ENCODE measurements around the gene TSC22D1. TPM values are rescaled to one million over a fixed set of nuclear protein-coding genes. Genes with fewer than 3 reads are reported as not detected.
"Not testable (repeated sequence)": the region's sequence is repeated elsewhere in the genome, so short reads cannot be mapped to it uniquely, and the experiment has no call there.

The TSC22D1 gene
- total RNA-seq, 1 donor from 2014 or later = 225 TPM

DNA sequence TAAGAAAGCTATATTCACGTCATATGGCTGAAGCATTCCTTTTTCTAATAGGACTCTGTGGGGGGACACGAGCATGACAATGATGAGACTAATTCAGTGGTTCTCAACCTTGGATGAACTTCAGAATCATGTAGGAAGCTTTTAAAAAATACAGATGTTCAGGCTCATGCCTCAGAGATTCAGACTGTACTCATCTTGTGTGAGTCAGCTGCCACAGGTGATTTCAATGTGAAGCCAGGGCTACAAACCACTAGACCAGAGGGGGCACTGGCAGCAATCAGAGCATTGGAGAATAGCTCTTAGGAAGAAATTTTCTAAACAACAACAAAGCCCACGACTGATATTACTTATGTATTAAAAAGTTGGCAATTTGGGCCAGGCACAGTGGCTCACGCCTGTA, 110.8 kb downstream of the TSC22D1 start:
- ATAC-seq = no peak
- intact Hi-C loops (cut with DNase I) = no loop called here
- no peak for DNase-seq (ENCODE audit: low spot score)

GRCh38 chr13:44464471-44464870, 111.7 kb downstream of the TSC22D1 start:
- ATAC-seq = no peak
- no peak for DNase-seq (ENCODE audit: low spot score)
- intact Hi-C loops (cut with DNase I) = no loop called here

DNA sequence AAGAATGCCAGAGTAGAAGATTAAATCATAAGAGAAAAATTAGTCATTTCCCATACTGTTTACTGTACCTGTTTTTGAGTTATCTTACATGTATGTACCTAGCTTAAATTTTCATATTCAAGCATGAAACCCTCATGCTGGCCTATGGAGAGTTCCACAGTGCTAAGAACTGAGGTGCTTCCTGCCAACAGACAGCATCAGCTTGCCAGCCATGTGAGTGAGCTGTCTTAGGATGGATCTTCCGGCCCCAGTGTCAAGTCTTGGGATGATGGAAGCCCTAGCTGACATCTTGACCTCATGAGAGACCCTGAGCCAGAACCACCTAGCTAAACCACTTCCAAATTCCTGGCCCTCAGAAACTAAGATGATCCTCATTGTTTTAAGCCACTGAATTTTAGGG, 112.4 kb downstream of the TSC22D1 start:
- intact Hi-C loops (cut with DNase I) = no loop called here
- DNase-seq (ENCODE audit: low spot score) = no peak
- ATAC-seq = no peak

DNA sequence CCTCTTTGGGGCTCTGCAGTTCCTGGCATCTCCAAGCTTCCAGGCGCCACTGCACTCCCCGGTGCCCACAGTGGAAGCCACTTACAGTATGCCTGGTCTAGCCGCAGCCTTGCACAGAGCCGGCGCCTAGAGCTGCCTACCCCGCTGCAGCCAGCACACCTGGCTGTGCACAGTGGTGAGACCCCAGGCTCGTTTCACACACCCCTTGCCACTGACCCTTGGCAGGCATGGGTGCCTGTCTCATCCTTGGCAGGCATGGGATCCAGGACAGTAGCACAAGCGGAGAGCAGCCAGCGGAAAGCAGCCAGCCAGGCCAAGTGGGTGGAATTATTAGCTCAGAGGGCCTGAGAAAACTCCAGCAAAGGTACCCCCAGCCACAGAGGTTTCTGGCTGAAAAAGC, 116.5 kb downstream of the TSC22D1 start:
- no peak for ATAC-seq
- intact Hi-C loops (cut with DNase I) = no loop called here
- no peak for DNase-seq (ENCODE audit: low spot score)

DNA sequence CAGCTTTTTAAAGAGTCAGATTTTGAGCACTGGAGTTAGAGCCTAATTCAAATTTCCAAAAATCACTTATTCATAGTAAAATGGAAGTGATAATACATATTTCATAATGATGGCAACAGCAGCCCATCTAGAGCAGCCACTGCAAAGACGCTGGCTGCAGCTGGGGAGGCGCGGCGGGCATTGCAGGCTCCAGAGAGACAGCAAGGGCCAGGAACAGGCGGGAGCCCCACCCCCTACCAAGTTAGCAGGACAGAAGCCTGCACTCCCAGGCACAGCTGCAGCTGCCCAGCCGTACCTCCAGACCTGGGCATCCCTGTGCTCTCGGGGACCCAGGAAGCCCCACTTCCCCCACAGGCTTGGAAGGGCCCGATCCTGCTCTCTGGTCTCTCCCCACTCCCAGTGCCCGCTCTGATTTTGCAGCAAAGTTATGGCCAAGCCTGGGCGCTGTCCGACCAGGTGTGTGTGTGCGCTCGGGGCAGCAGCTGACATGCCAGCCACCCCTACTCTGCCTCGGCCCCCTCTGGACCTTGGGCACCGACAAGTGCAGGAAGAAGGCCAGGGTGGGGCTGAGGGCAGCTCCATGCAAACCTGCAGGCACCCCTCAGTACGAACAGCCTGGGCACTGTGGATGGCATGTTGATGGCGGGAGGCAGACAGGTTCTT, 117.7 kb downstream of the TSC22D1 start:
- intact Hi-C loops (cut with DNase I) = no loop called here
- DNase-seq (ENCODE audit: low spot score) = no peak
- peak; percentile 17 for ATAC-seq

DNA sequence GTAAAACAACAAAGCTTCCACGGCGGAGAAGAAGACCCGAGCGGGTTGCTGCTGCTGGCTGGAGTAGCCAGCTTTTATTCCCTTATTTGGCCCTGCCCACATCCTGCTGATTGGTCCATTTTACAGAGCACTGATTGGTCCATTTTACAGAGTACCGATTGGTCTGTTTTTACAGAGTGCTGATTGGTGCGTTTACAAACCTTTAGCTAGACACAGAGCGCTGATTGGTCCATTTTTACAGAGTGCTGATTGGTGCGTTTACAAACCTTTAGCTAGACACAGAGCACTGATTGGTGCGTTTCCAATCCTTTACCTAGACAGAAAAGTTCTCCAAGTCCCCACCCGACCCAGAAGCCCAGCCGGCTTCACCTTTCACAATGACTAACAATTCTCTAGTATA, 119.9 kb downstream of the TSC22D1 start:
- intact Hi-C loops (cut with DNase I); ATAC-seq; DNase-seq (ENCODE audit: low spot score): not testable (repeated sequence)

- intact Hi-C loops (cut with DNase I) = no loop called here
- no peak for DNase-seq (ENCODE audit: low spot score)
- no peak for ATAC-seq
Observed at GRCh38 chr13:44455769-44456168, 120.4 kb downstream of the TSC22D1 start.

GRCh38 chr13:44453881-44454280, 122.2 kb downstream of the TSC22D1 start:
- intact Hi-C loops (cut with DNase I) = no loop called here
- DNase-seq (ENCODE audit: low spot score) (no peak), ATAC-seq (no peak)

DNA sequence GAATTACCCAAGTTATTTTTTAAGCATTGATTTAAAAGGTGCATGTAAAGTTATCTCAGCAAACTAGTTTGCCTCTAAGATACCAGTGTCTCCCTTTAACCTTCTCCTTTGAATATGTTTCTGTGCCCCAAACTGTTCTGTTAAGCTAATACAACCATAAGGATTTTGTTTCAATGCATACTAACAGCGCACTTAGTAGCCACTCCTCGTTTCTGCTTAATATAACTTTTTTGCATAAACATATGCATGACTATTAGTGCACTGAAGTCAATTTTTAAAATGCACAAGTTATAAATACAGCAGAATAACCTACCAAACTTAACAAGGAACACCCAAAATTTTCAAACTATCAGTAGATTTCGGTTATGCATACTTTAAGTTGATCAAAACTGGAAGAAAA, 123.1 kb downstream of the TSC22D1 start:
- ATAC-seq = no peak
- intact Hi-C loops (cut with DNase I) = no loop called here
- DNase-seq (ENCODE audit: low spot score) = no peak

DNA sequence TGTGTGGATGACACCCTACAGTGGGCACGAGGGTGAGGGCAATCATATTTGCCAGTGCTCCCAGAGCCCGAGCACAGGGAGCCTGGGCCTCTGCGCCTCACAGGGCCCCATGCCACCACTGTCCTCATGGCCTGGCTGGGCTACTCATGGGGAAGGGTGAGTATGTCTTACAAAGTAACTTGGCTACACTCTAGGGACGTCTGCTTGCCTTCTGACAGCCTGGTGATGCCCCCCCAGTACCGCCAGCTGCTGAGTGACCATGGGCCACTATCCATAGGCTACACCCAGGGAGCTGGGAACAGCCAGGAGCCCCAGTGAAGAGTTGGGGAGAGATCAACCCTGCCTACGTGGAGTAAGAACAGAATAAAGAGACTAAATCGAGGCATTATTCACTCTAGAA, 123.7 kb downstream of the TSC22D1 start:
- DNase-seq (ENCODE audit: low spot score) (no peak), ATAC-seq (peak; percentile 30)
- intact Hi-C loops (cut with DNase I) = no loop called here

- ATAC-seq = no peak
- DNase-seq (ENCODE audit: low spot score) = no peak
- intact Hi-C loops (cut with DNase I) = no loop called here
Observed at GRCh38 chr13:44451651-44452050, 124.5 kb downstream of the TSC22D1 start.

- intact Hi-C loops (cut with DNase I) = no loop called here
- DNase-seq (ENCODE audit: low spot score) = no peak
- no peak for ATAC-seq
Observed at GRCh38 chr13:44451126-44451525, 125.0 kb downstream of the TSC22D1 start.

DNA sequence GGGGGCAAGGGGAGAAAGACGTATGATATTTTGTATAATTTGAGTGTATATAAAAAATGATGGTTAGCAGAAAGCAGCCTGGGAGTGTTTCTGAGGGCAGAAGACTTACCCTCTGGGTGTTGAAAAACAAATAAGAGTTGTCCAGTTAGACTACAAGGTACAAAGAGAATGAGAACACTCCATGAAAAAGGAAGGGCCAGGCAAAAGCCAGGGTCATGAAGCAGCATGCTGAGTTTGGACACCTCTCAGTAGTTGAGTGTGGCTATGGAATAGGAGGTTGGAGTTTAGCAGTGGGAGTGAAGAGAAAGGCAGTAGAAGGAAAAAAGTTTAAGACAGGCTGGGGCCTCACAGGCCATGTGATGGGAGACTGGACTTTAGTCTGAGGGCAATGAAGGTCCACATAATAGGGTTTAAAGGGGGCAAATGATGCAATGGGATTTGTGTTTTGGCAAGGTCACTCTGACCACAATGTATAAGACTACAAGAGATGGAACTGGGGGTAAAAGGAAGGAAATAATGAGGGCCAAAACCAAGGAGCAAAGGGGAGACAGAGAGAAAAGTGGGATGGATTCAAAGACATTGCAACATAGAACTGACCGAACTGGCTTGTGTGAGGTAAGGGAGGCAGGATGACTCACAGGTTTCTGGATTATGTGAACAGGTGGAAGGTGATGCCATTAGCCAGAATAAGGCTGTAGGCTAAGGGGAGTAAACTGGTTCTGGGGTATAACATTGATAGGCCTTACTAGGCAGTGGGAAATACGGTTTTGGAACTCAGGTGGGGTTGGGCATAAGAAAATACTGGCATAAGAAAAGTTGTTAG, 125.9 kb downstream of the TSC22D1 start:
- DNase-seq (ENCODE audit: low spot score) = no peak
- no peak for ATAC-seq
- intact Hi-C loops (cut with DNase I) = no loop called here

DNA sequence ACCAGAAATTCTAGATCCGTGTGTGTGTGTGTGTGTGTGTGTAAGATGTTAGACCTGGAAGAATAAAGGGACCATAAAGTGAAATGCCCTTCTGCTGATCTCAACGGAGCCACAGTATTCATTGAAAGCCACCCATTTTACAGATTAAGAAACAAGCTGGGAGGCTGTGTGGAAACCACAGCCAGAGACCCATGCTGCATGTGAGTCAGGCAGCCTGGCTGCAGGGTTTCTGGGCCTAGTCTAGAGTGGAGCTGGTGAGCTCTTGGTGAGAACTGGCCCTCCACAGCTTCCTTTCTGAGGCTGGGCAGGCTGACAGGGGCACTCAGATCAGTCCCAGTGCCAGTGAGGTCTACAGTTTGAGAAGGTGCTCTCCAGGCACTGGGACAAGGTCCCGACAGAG, 127.3 kb downstream of the TSC22D1 start:
- ATAC-seq = no peak
- intact Hi-C loops (cut with DNase I) = no loop called here

GRCh38 chr13:44448373-44448772, 127.8 kb downstream of the TSC22D1 start:
- intact Hi-C loops (cut with DNase I) = no loop called here
- DNase-seq (ENCODE audit: low spot score) = no peak
- no peak for ATAC-seq

More for the DNA sequence above, 127.3 kb downstream of the TSC22D1 start:
- DNase-seq (ENCODE audit: low spot score) = no peak

GRCh38 chr13:44447783-44448321, 128.3 kb downstream of the TSC22D1 start:
- intact Hi-C loops (cut with DNase I) = no loop called here
- ATAC-seq (no peak), DNase-seq (ENCODE audit: low spot score) (no peak)

- ATAC-seq (no peak), DNase-seq (ENCODE audit: low spot score) (no peak)
- intact Hi-C loops (cut with DNase I) = no loop called here
Observed at GRCh38 chr13:44440046-44440608, 136.0 kb downstream of the TSC22D1 start.

- no peak for DNase-seq (ENCODE audit: low spot score)
- no peak for ATAC-seq
- intact Hi-C loops (cut with DNase I) = loop anchor here (10.0 kb wide), 2 partner anchors 395 to 535 kb away; no protein-coding TSS in a partner anchor
Observed at GRCh38 chr13:44439452-44440024, 136.6 kb downstream of the TSC22D1 start.

DNA sequence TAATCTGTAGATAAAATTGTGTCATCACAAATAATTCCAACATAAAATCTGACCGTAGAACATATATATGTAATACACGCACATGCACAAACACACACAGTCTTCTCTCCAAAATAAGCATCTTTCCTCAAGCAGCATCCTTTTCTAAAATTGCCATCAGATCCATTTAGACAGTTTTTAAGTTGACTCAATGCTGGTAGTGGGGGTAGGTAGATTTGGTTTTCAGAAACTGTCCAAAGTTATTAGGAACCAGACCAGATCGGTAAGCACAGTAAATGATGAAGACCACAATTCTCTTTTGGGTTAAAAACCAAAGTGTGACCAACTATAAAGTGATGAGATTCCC, 137.9 kb downstream of the TSC22D1 start:
- no peak for DNase-seq (ENCODE audit: low spot score)
- ATAC-seq = no peak
- intact Hi-C loops (cut with DNase I) = loop anchor here (10.0 kb wide), 2 partner anchors 393 to 533 kb away; no protein-coding TSS in a partner anchor
